HuH-7 (cell line): ENCODE measurements around the gene WDR4.
"Not testable (repeated sequence)": the region's sequence is repeated elsewhere in the genome, so short reads cannot be mapped to it uniquely, and the experiment has no call there.

Experiments
- DNase-seq: peaks from one replicate; pipeline ENCODE4 v3.0.0; 2011; ENCODE audit warnings: low spot score

WDR4 gene

DNA sequence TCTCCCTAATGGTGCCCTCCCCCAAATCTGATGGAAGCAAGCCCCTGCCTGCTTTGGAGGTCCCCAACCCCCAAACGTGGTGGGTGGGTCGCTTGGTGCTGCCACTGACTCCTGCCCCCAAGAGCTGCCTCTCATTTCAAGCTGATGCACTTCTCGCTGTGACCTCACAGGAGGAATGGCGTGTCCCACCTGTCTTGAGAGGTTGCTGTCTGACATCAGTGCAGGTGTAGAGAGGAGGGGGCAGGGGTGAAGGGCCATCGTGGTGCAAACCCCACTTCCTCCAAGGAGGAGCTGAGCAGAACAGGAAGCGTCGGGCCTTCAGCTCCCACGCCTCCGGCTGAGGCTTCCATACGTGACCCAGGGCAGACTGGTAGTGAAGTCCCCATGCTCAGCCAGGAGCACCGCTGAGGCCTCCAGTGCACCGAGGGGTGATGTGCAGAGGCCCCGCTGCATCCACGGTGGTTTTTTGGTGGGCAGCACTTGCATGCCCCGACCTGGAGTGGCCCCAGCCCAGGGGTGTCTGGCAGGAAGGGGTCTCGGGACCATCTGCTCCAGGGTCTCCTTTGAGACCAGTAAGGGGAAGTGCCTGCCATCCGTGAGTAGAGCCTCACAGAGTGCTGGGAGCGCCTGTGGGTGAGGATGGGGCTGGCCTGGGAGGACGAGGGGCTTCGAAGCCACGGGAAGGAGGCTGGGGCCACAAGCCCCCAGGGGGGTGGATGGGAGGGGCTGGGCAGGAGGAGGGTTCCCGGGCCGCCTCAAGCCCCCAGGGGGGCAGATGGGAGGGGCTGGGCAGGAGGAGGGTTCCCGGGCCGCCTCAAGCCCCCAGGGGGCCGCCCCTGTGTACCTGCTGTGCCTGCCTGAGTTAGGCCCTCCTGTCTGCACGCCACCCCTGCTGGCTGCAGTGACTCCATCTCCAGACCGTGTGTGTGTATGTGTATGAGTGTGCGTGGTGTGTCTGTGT is 39.8 kb downstream of the WDR4 start:
- no peak for DNase-seq

DNA sequence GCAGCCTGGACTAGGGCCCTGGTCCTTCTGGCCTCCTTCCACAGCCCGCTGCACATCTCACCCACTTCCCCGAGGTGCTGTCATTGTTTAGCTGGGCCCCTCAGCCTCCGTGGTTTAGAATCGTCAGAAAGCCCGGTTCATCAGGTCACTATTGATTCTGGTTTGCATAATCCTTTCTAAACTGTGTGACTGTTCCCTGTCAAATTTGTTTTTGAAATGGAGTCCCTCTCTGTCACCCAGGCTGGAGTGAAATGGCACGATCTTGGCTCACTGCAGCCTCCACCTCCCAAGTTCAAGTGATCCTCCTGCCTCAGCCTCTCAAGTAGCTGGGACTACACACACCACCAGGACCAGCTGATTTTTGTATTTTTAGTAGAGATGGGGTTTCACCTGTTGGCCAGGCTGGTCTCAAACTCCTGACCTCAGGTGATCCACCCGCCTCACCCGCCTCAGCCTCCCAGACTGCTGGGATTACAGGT is 41.1 kb downstream of the WDR4 start:
- not testable (repeated sequence) for DNase-seq

DNA sequence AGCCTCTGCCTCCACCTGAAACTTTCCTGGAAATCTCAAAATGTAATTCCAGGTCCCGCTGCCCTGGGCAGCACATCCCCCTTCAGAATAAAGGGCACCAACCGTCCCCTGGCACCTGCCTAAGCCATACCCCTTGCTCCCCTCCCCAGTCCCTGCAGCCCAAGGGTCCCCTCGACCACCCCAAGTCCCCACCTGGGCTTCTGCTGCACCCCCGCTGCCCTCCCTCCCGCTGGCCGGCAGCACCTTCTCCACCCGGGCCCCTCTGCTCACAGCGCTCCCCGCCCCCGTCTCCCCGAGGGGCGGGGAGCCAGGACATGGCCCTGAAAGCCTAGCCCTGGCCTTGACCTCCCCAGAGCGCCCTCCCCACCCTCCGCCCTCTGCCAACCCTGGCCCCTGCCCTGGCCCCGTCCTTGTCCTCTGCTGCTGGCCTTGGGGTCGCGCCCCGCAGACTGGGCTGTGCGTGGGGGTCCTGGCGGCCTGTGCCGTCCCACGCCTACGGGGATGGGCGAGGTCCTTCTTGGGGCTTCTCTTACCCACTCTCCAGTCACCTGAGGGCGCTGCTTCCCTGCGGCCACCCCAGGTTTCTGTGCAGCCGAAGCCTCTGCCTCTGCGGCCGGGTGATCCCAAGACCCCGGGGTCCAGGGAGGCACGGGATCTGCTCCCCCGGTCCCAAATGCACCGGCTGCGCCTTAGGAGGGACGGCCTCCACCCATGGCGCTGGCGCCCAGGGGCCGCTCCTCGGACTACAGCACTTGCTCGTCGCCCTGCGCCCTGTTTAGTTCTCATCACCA is 41.7 kb downstream of the WDR4 start:
- DNase-seq, result no peak

DNA sequence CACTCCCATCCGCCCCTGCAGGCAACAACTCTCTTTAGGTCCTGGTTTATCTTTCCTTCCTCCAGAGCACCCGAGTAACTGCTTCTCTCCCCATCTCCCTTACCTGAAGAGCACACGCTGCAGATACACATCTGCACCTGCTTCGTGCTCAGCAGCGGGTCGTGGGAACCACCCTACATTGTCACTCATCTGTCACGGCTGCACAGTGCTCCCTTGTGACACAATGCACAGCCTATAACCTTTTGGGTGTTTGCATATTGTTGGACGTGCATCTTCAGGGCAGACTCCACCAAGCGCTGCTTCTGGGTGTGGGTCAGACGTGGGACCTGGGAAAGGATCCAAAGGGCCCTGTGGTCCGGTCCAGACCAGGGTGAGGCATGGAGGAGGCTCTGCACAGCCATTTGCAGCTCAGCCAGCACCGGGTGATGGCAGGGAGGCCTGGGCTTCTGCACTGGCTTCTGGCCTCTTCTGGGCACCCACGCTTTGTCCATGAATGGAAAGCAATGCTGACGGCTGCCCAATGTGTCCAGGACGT is 42.5 kb downstream of the WDR4 start:
- DNase-seq, result peak; percentile 3

DNA sequence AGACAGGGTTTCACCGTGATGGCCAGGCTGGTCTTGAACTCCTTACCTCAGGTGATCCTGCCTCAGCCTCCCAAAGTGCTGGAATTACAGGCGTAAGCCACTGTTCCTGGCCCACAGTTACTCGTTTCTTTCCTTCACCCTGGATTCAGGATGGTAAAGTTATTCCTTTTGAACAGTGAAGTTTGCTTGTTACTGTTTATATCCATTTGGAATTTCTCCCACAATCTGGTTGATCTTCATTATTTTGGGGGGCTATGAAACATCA is 43.0 kb downstream of the WDR4 start:
- no peak for DNase-seq

DNA sequence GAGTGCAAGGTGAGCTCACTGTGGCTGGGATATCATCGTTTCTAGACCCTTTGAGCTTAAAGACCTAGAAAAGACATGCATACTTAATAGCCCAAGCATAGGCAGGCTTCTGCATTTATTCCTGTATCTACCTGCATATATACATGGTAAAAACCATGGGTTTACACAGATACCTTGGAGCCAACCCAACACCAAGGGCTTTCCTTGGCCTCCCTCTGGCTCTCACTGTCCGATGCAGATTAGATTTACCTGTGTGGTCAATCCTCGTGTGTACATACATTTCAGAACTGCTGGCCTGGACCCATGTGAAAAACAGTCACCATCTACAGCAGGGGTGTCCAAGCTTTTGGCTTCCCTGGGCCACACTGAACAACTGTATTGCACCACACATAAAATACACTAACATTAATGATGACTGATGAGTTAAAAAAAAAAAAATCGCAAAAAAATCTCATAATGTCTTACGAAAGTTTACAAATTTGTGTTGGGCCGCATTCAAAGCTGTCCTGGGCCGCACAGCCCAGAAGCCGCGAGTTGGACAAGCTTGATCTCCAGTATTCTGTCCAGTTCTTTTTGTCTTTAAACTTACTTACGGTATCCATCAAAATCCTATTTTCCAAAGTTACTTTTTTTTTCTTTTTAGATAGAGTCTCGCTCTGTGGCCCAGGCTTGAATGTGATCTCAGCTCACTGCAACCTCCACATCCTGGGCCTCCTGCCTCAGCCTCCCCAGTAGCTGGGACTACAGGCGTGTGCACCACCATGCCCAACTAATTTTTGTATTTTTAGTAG is 43.5 kb downstream of the WDR4 start:
- peak; percentile 1 for DNase-seq

DNA sequence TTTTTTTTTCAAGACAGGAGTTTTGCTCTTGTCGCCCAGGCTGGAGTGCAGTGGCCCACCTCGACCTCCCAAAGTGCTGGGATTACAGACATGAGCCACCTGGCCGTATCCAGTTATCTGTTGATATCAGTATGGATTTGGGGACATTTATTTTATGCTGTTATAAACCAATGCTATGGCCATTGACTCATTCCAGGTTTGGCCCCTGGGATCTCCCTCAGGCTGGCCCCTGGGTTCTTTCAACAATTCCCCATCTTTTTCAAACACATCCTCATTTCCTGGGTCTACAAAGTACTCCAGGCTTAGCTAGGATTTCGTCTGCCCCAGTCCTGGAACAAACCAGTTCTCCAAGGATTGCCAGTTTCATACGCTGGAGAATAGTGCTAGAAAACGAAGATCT is 44.1 kb downstream of the WDR4 start:
- DNase-seq, result no peak

DNA sequence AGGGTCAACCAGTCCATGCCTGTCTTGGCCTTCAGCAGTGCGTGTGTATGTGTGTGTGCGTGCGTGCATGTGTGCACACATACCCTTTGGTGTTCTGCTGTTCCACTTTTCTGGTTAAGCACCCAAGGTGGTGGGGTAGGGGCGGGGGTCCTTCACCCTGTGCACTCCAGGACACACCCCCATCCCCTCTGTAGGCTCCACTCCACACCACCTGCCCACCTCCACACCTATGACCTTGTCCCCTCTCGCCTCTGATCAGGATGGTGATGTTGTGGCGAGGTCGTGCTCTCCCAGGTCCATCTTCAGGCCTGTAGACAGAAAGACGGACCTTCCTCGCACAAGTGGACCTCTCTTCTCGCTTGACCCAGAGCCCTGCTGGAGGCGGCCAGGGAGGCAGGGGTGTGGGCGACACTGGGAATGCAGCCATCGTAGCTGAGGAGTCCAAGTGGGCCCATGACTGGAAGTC is 44.6 kb downstream of the WDR4 start:
- DNase-seq, result no peak

DNA sequence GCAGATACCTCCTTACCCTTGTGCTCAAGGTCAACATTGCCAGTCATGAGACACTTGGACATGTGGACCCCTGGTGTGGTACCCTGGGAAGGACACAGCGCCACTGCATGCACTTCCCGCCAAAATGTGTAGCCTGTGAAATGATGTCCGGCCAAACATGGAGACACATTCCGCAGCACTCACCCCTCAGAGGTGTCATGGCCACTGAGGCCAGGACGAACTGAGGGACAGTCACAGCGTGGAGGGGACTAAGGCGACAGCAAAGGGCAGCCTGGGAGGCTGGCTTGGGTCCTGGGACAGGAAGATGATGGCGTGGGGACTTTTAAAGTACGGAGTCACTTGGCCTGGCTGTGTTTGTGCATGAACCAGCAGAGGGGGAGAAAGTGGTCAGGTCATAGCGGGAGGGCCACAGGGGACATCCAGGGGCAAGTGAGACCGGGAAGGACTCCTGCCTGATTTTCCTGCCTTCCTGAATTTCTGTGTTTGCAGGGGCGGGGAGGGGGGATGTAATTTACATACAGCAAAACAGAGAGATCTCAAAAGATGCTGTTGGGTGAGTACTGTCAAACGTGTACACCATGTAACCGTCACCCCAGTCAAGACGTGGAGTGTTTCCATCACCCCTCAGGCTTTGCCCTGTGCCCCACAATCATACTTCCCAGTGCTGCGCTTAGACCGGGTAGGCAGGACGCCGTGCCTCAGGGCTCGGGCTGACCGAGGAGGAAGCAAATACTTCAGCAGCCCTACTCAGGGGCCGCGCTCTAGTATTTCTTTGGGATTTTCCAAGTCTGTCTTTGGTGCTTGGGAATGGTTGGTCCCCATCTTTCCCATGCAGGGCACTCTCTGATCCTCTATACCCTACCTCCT is 45.2 kb downstream of the WDR4 start:
- DNase-seq, result no peak

DNA sequence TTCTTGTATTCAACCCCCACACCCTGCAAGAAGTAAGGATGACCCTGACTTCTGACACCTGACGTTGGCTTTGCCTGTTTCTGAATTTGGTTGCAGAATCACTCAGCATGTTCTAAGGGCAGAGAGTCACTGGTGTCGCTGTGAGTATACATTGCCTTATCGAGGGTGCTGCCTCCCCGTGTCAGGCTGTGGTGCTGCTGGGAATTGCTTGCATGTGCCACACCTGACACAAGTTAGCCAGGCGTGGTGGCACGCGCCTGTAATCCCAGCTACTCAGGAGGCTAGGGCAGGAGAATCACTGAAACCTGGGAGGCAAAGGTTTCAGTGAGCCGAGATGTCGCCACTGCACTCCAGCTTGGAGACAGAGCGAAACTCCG is 45.9 kb downstream of the WDR4 start:
- no peak for DNase-seq

DNA sequence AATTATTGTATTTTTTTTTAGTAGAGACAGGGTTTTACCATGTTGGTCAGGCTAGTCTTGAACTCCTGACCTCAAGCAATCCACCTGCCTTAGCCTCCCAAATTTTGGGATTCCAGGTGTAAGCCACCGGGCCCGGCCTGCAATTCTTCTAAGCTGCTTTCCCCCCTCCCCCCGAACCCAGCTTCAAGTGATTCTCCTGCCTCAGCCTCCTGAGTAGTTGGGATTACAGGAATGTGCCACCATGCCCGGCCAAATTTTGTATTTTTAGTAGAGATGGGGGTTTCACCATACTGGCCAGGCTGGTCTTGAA is 47.1 kb downstream of the WDR4 start:
- DNase-seq, result not testable (repeated sequence)

DNA sequence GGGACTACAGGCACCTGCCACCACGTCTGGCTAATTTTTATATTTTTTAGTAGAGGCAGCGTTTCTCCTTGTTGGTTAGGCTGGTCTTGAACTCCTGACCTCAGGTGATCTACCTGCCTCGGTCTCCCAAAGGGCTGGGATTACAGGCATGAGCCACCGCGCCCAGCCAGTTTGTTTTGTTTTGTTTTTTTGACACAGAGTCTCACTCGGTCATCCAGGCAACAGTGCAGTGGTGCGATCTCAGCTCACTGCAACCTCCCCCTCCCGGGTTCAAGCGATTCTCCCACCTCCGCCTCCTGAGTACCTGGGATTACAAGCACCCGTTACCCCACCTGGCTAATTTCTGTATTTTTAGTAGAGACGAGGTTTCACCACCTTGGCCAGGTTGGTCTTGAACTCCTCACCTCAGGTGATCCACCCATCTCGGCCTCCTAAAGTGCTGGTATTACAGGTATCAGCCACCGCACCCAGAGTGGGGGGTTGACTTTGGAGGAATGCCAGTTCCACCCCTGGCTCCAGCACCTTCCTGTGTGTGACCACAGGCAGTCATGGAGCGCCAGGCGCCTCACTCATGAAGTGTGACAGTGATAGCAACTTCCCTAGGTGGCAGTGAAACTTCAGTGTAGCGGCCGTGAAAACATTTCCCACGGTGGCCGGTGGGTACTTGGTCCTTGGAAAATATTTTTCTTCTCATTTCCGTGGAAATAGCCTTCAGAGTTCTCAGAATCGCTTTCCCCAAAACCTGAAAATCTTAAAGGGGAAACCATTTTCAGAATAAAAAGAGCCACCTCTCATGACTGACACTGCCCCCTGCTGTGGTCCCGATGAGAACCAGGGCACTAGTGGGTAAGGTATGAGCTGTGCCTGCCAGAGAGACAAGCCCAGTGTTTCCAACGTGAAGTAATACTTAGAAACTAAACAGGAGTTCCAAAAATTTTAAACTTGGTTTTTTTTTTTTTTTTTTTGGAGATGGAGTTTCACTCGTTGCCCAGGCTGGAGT is 48.6 kb downstream of the WDR4 start:
- no peak for DNase-seq

DNA sequence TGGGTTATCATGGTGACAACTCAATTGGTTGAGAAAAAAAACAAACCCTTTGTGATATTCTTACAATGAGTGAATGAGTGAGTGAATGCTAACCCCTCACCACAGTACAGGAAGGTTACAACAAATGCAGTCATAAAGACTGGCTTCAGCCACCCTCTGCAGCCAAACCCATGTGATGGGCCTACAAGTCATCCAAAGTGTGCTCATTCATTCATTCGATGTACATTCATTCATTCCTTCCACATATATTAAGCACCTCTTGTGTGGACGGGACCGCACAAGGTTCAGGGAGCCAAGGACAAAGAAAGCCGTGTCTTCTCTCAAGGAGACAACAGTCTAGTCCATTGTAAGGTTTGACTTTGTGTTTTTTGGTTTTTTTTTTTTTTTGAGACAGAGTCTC is 49.4 kb downstream of the WDR4 start:
- DNase-seq, result no peak

DNA sequence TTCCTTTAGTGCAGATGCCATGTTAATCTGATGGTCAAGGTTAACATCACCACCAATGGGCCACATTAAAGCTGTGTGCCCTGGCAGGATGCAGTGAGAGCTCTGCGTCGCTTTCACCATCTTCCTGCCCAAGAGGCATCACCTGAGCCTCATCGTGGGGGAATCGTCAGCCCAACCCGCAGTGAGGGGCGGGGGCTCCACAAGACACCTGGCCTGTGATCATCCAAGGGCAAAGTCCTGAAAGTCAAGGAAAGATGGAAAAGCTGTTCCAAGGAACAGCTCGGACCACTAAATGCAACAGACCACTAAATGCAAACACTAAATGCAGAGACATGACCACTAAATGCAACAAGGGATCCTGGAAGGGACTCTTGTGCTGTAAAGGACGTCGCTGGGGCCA is 49.9 kb downstream of the WDR4 start:
- DNase-seq, result no peak

DNA sequence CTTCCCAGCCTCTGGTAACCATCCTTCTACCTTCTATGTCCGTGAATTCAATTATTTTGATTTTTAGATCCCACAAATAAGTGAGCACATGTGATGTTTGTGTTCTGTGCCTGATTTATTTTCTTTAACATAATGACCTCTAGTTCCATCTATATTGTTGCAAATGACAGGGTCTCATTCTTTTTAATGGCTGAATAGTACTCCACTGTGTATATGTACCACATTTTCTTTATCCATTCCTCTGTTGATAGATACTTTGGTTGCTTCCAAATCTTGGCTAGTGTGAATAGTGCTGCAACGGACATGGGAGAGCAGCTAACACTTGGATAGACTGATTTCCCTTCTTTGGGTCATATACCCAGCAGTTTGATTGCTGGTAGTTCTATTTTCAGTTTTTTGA is 51.8 kb downstream of the WDR4 start:
- no peak for DNase-seq

DNA sequence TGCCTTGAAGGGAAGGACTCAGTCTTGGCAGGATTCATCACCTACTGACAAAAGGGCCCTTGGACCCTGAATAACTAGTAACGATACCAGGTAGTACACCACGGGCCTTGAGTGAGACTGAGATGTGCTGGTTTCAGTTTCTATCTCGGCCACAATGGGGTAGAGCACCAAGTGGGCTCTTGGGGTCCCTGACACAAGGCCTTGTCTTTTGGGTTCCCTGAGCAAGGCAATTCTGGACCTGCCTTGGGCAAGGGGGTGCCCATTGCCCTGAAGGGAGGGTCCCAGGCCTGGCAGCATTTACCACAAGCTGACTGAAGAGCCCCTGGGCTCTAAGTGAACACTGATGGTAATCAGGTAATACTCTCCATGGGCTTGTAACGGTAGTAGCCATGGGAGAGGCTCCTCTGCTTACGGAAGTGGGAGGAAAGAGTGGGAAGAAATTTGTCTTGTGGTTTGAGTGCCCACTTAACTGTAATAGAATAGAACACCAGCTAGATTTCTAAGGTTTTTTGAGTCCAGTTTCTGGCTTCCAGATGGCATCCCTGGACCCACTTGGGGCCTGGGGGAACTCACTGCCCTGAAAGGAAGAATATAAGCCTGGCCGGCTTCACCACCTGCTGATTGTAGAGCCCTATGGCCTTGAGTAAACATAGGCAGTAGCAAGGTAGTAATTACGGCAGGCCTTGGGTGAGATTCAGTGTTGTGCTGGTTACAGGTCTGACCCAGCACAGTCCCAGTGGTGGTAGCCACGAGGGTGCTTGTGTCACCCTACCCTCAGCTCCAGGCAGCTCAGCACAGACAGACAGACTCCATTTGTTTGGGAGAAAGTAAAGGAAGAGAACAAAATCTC is 58.5 kb downstream of the WDR4 start:
- no peak for DNase-seq

DNA sequence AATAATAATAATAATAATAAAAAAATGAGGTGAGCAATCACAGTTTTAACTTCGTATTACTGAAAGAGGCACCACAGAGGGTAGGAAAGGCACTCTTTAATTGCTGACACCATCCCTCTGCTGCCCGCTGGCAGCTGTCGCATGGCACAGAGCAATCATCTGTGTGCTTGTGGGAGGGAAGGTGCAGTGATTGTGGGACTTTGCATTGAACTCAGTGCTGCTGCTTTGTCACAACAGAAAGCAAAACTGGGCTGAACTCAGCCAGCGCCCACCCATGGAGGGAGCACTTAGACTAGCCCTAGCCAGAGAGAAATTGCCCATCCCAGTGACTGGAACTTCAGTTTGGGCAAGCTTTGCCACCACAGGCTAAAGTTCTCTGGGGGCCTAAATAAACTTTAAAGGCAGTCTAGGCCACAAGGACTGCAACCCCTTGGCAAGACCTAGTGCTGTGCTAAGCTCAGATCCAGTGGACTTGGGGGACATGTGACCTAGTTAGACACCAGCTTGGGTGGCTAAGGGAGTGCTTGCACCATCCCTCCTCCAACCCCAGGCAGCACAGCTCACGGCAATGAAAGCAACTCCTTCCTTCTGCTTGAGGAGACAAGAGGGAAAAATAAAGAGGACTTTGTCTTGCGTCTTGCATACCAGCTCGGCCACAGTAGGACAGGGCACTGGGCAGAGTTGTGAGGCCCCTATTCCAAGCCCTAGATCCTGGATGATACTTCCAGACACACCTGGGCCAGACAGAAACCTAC is 59.3 kb downstream of the WDR4 start:
- DNase-seq, result no peak

DNA sequence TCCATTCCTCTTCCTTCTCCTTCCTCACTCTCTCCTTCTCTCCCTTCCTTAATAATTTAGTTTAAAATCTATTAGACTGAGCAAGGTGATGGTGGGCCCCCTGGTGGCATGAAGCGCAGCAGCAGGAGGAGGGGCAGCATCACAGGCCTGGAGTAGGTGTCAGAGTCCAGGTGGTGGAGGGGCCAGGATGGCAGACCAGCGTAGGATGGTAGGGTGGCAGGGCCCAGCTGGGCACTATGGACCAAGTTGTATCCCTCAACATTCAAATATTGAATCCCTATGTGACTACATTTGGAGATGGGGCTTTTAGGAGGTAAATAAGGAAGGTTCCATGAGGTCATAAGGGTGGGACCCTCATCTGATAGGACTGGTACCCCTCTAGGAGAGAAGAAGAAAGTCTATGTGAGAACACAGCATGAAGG is 61.0 kb downstream of the WDR4 start:
- DNase-seq, result no peak
